K562 treated with DMSO at 1 percent for 24 hours (cell line): ENCODE measurements around the gene SPATA7. TPM values are rescaled to one million over a fixed set of nuclear protein-coding genes. Genes with fewer than 3 reads are reported as not detected.

Experiments
- total RNA-seq: library from RNA; unstranded; fragments of 300-600 nt; gene quantifications from 2 replicates; pipeline ENCODE4 v1.2.3, GENCODE V29; 2022; ENCODE audit warnings: low read depth; ENCODE audit not compliant: insufficient read depth

SPATA7 gene, protein sequence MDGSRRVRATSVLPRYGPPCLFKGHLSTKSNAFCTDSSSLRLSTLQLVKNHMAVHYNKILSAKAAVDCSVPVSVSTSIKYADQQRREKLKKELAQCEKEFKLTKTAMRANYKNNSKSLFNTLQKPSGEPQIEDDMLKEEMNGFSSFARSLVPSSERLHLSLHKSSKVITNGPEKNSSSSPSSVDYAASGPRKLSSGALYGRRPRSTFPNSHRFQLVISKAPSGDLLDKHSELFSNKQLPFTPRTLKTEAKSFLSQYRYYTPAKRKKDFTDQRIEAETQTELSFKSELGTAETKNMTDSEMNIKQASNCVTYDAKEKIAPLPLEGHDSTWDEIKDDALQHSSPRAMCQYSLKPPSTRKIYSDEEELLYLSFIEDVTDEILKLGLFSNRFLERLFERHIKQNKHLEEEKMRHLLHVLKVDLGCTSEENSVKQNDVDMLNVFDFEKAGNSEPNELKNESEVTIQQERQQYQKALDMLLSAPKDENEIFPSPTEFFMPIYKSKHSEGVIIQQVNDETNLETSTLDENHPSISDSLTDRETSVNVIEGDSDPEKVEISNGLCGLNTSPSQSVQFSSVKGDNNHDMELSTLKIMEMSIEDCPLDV
- total RNA-seq, result 2.8 and 4.1 TPM in 2 replicates

DNA sequence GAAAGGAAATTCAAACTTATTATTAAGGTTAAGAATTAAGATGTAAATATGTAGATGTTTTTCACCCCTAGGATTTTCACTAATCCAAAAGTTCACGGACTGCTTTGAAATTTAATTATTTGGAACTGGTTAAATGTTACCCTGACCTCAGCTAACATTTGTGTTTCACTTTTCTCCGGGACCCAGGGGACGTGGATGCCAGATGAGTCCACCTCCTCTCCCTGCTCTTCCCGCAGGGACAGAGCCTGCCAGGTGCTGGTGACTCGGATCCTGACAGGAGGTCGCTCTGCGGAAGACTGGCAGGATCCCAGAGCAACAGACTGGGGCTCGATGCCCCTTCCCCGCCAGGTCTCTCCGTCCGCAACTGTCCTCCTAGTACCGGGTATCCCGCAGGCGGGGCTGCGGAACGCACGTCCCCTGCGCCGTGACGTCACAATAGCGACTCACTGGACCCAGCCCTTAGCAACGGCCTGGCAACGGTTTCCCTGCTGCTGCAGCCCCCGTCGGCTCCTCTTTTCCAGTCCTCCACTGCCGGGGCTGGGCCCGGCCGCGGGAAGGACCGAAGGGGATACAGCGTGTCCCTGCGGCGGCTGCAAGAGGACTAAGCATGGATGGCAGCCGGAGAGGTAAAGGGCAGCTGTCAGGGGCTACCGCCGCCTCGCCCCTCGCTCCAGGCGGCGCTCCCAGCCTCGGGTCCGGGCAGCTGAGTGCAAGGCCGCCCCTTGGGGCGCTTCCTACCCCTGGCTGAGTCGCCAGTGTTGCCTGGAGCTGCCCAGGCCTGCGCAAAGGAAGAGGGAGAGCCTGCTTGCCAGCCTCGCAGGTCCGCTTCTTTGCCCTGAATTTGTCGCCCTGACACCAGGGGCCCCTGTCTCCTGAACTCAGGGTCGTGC lies at the start of gene SPATA7:
Gene SPATA7, plus strand, starts transcription at position 446 of the 890 bp plus-strand sequence. Its CDS starts 162 bp downstream, at position 608.

Other genes starting within 250 kb of the SPATA7 start
- 0.10 TPM in 1 of 2 replicates, not detected in the other for gene KCNK10, start 62.4 kb upstream of the SPATA7 start, total RNA-seq
- 0.73 TPM in 2 replicates for gene PTPN21, start 169.3 kb downstream of the SPATA7 start, total RNA-seq
- gene ZC3H14, start 177.4 kb downstream of the SPATA7 start, total RNA-seq, result 33.1 and 33.2 TPM in 2 replicates